VCaP (cell line): Measurements from ENCODE around the gene ADGRB3.

Experiments
- H3K27ac ChIP-seq: fragments of 450-650 bp; 2 replicates; pipeline ENCODE4 v1.5.1; 2017
- TF ChIP-seq, protein P1 (sequence below): fragments of 450-650 bp; conservative IDR thresholded peaks from 2 replicates; pipeline ENCODE4 v1.5.1; 2017; ENCODE audit warnings: mild to moderate bottlenecking, moderate library complexity

ADGRB3 gene

GRCh38 chr6:69366831-69367230, 731.7 kb downstream of the ADGRB3 start:
- H3K27ac ChIP-seq, result no peak overlapping the region
- TF ChIP-seq, protein P1, sequence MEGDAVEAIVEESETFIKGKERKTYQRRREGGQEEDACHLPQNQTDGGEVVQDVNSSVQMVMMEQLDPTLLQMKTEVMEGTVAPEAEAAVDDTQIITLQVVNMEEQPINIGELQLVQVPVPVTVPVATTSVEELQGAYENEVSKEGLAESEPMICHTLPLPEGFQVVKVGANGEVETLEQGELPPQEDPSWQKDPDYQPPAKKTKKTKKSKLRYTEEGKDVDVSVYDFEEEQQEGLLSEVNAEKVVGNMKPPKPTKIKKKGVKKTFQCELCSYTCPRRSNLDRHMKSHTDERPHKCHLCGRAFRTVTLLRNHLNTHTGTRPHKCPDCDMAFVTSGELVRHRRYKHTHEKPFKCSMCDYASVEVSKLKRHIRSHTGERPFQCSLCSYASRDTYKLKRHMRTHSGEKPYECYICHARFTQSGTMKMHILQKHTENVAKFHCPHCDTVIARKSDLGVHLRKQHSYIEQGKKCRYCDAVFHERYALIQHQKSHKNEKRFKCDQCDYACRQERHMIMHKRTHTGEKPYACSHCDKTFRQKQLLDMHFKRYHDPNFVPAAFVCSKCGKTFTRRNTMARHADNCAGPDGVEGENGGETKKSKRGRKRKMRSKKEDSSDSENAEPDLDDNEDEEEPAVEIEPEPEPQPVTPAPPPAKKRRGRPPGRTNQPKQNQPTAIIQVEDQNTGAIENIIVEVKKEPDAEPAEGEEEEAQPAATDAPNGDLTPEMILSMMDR, result no peak

DNA sequence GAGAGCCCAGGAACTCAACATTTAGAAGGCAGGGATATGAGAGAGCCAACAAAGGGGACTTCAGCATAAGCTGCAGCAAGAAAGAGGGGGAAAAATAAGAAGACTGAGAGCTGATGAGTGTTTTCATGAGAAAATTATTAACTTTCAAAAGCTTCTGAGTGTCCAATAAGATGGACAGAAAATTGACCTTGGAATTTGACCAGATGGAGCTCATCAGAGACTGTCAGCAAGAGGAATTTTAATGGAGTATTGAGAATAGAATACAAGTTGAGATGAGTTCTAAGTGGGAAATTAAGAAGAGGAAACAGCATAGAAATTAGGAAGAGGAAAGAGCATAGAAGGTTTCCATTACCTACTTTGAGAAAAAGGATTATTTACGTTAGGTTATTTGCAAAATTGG, 733.5 kb downstream of the ADGRB3 start:
- no peak overlapping the region for H3K27ac ChIP-seq
- TF ChIP-seq, protein P1, result no peak

GRCh38 chr6:69370763-69371162, 735.7 kb downstream of the ADGRB3 start:
- no peak overlapping the region for H3K27ac ChIP-seq
- TF ChIP-seq, protein P1, result no peak

GRCh38 chr6:69378326-69378725, 743.2 kb downstream of the ADGRB3 start:
- TF ChIP-seq, protein P1, result no peak
- H3K27ac ChIP-seq, result no peak overlapping the region

GRCh38 chr6:69379518-69379917, 744.4 kb downstream of the ADGRB3 start:
- TF ChIP-seq, protein P1, result no peak
- no peak overlapping the region for H3K27ac ChIP-seq

- H3K27ac ChIP-seq, result no peak overlapping the region
- TF ChIP-seq, protein P1, result no peak
Observed at GRCh38 chr6:69383627-69384026, 748.5 kb downstream of the ADGRB3 start.

DNA sequence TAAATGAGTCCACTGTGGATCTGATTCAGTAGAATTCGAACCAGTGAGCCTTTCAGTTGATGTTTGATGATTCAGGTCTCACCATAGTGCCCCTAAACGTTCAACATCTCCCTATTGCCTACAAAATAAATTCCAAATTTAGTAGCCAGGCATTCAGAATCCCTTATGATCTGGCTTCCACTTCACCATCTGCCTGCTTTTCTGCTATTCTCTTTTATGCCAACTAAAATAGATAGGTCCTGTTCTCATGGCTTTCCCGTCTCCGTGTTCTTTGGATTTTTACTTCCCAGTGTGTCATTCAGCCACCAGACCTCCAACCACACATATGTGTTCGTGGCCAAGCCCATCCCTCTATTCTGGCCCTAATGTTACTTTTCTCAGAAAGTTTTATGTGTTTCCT, 751.3 kb downstream of the ADGRB3 start:
- H3K27ac ChIP-seq, result no peak overlapping the region
- TF ChIP-seq, protein P1, result no peak

DNA sequence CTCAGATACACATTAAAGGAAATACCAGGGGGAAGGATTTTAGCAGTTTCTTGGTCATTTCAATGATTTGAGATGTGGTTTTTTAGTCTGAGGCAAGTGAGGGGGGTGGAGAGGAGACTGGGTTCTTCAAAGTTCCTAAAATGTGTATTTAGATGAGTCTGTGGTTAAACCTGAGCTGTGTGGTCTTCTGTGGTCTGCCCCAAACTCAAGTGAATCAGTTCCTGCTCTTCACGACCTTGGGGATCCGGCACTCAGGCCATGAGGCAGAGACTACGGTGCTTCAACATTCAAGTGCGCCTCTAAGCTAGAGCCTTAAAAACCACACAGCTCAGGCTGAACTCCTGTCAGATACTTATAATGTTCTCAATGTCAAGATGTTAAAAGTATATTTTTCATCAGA, 755.0 kb downstream of the ADGRB3 start:
- H3K27ac ChIP-seq, result no peak overlapping the region
- TF ChIP-seq, protein P1, result no peak
